Neuron (in vitro differentiated cells): ENCODE results near the gene CCDC33.
A peak's percentile ranks its signal among the peaks of the same experiment; 100 is the strongest.

Source experiments
- H2AFZ ChIP-seq: one replicate; pipeline ENCODE4 v1.6.1; 2013; ENCODE audit warnings: low read depth, mild to moderate bottlenecking, inconsistent platforms, low read length, moderate library complexity
- H3K27me3 ChIP-seq: one replicate; pipeline ENCODE4 v1.6.1; 2013; ENCODE audit warnings: low read length; ENCODE audit not compliant: insufficient read depth
- H3K36me3 ChIP-seq: one replicate; pipeline ENCODE4 v1.6.1; 2013; ENCODE audit warnings: low read length; ENCODE audit not compliant: insufficient read depth
- H3K4me1 ChIP-seq: one replicate; pipeline ENCODE4 v1.6.1; 2013; ENCODE audit warnings: low read length; ENCODE audit not compliant: insufficient read depth
- H3K4me3 ChIP-seq: 2 replicates; pipeline ENCODE4 v1.5.1; 2013; ENCODE audit warnings: mild to moderate bottlenecking, low read length, moderate library complexity
- H3K9me3 ChIP-seq: one replicate; pipeline ENCODE4 v1.6.1; 2013; ENCODE audit warnings: low read length

The CCDC33 gene

GRCh38 chr15:74244822-74245341 is 8.8 kb downstream of the CCDC33 start:
- Histone ChIP-seq H3K9me3 (no peaks in the 10 kb centered on the region), H3K36me3 (no peaks in the 10 kb centered on the region), H3K27me3 (no peaks in the 10 kb centered on the region), H2AFZ (no peak overlapping the region), H3K4me1 (peaks cover 27% of the 10 kb centered on the region), H3K4me3 (peak overlapping the region; percentile 11)

GRCh38 chr15:74245342-74245931 is 9.3 kb downstream of the CCDC33 start:
- Histone ChIP-seq H3K9me3 (no peaks in the 10 kb centered on the region), H3K36me3 (no peaks in the 10 kb centered on the region), H3K4me1 (peaks cover 27% of the 10 kb centered on the region), H2AFZ (no peak overlapping the region), H3K4me3 (peak overlapping the region; percentile 11), H3K27me3 (no peaks in the 10 kb centered on the region)

GRCh38 chr15:74250266-74250665 is 14.1 kb downstream of the CCDC33 start:
- Histone ChIP-seq H3K9me3 (no peaks in the 10 kb centered on the region), H2AFZ (no peak overlapping the region), H3K4me1 (peaks cover 18% of the 10 kb centered on the region), H3K4me3 (no peak overlapping the region), H3K27me3 (no peaks in the 10 kb centered on the region), H3K36me3 (no peaks in the 10 kb centered on the region)

GRCh38 chr15:74251131-74251811 is 15.1 kb downstream of the CCDC33 start:
- no peaks in the 10 kb centered on the region for H3K27me3 ChIP-seq
- H3K36me3 ChIP-seq = no peaks in the 10 kb centered on the region
- peaks cover 10% of the 10 kb centered on the region for H3K4me1 ChIP-seq
- no peak overlapping the region for H2AFZ ChIP-seq
- no peaks in the 10 kb centered on the region for H3K9me3 ChIP-seq
- no peak overlapping the region for H3K4me3 ChIP-seq

GRCh38 chr15:74252291-74252690 is 16.2 kb downstream of the CCDC33 start:
- peaks cover 10% of the 10 kb centered on the region for H3K4me1 ChIP-seq
- no peaks in the 10 kb centered on the region for H3K36me3 ChIP-seq
- no peak overlapping the region for H3K4me3 ChIP-seq
- H3K9me3 ChIP-seq = no peaks in the 10 kb centered on the region
- H2AFZ ChIP-seq = no peak overlapping the region
- H3K27me3 ChIP-seq = no peaks in the 10 kb centered on the region

GRCh38 chr15:74252721-74253120 is 16.6 kb downstream of the CCDC33 start:
- Histone ChIP-seq H2AFZ (no peak overlapping the region), H3K4me3 (no peak overlapping the region), H3K9me3 (no peaks in the 10 kb centered on the region), H3K4me1 (peaks cover 10% of the 10 kb centered on the region), H3K27me3 (no peaks in the 10 kb centered on the region), H3K36me3 (no peaks in the 10 kb centered on the region)

- Histone ChIP-seq H3K9me3 (no peaks in the 10 kb centered on the region), H3K36me3 (no peaks in the 10 kb centered on the region), H3K4me1 (peaks cover 13% of the 10 kb centered on the region), H3K4me3 (no peak overlapping the region), H3K27me3 (no peaks in the 10 kb centered on the region), H2AFZ (no peak overlapping the region)
Observed at GRCh38 chr15:74253211-74253921, 17.2 kb downstream of the CCDC33 start.

- peaks cover 20% of the 10 kb centered on the region for H3K4me1 ChIP-seq
- H3K36me3 ChIP-seq = no peaks in the 10 kb centered on the region
- H3K27me3 ChIP-seq = no peaks in the 10 kb centered on the region
- no peaks in the 10 kb centered on the region for H3K9me3 ChIP-seq
- H2AFZ ChIP-seq = no peak overlapping the region
- no peak overlapping the region for H3K4me3 ChIP-seq
Observed at GRCh38 chr15:74257105-74257504, 21.0 kb downstream of the CCDC33 start.

GRCh38 chr15:74257623-74258022 is 21.5 kb downstream of the CCDC33 start:
- H3K9me3 ChIP-seq = no peaks in the 10 kb centered on the region
- H3K4me3 ChIP-seq = no peak overlapping the region
- H3K27me3 ChIP-seq = no peaks in the 10 kb centered on the region
- no peaks in the 10 kb centered on the region for H3K36me3 ChIP-seq
- H3K4me1 ChIP-seq = peaks cover 23% of the 10 kb centered on the region
- H2AFZ ChIP-seq = no peak overlapping the region

GRCh38 chr15:74258456-74259291 is 22.5 kb downstream of the CCDC33 start:
- peaks cover 23% of the 10 kb centered on the region for H3K4me1 ChIP-seq
- H2AFZ ChIP-seq = no peak overlapping the region
- H3K36me3 ChIP-seq = no peaks in the 10 kb centered on the region
- no peak overlapping the region for H3K4me3 ChIP-seq
- H3K27me3 ChIP-seq = no peaks in the 10 kb centered on the region
- no peaks in the 10 kb centered on the region for H3K9me3 ChIP-seq

GRCh38 chr15:74259292-74259648 is 23.1 kb downstream of the CCDC33 start:
- peaks cover 27% of the 10 kb centered on the region for H3K4me1 ChIP-seq
- H3K9me3 ChIP-seq = no peaks in the 10 kb centered on the region
- no peak overlapping the region for H3K4me3 ChIP-seq
- H3K36me3 ChIP-seq = no peaks in the 10 kb centered on the region
- no peaks in the 10 kb centered on the region for H3K27me3 ChIP-seq
- no peak overlapping the region for H2AFZ ChIP-seq

GRCh38 chr15:74259821-74260607 is 23.9 kb downstream of the CCDC33 start:
- H3K36me3 ChIP-seq = no peaks in the 10 kb centered on the region
- H3K4me3 ChIP-seq = no peak overlapping the region
- no peak overlapping the region for H2AFZ ChIP-seq
- no peaks in the 10 kb centered on the region for H3K9me3 ChIP-seq
- peaks cover 35% of the 10 kb centered on the region for H3K4me1 ChIP-seq
- H3K27me3 ChIP-seq = no peaks in the 10 kb centered on the region
